CD4-positive, CD25-positive, alpha-beta regulatory T cell (primary cell): ENCODE results near the gene ZNF808. TPM values are rescaled to one million over a fixed set of nuclear protein-coding genes. Genes with fewer than 3 reads are reported as not detected.
A peak's percentile ranks its signal among the peaks of the same experiment; 100 is the strongest.
"Not testable (repeated sequence)": the region's sequence is repeated elsewhere in the genome, so short reads cannot be mapped to it uniquely, and the experiment has no call there.

Experiments
- ATAC-seq, 2 donors: fragments of 150-1000 bp; cut with Tn5 transposase; one replicate each; pipeline ENCODE4 v1.10.0; 2021; ENCODE audit warnings: low read depth in 2 of 2, moderate number of reproducible peaks in 2 of 2, moderate library complexity in 1 of 2
- DNase-seq, 3 donors: peaks; one replicate each; pipeline versions ENCODE4 v3.0.0 to v3.0.0-alpha.2; 2012 to 2022; ENCODE audit warnings: mixed read lengths in 1 of 3
- H3K27ac ChIP-seq: one replicate; pipeline ENCODE4 v1.7.0; 2013; ENCODE audit warnings: mild to moderate bottlenecking, low read length; ENCODE audit not compliant: insufficient read depth, poor library complexity, severe bottlenecking
- H3K27me3 ChIP-seq: one replicate; pipeline ENCODE4 v1.7.0; 2013; ENCODE audit warnings: low read length; ENCODE audit not compliant: control insufficient read depth, insufficient read depth
- H3K36me3 ChIP-seq: one replicate; pipeline ENCODE4 v1.7.0; 2013; ENCODE audit warnings: mild to moderate bottlenecking, low read length, moderate library complexity; ENCODE audit not compliant: control insufficient read depth, insufficient read depth
- H3K4me1 ChIP-seq: 2 replicates; pipeline ENCODE4 v1.7.0; 2013; ENCODE audit warnings: mild to moderate bottlenecking, low read length; ENCODE audit not compliant: insufficient read depth, control insufficient read depth, poor library complexity, severe bottlenecking
- H3K4me3 ChIP-seq: one replicate; pipeline ENCODE4 v1.7.0; 2013; ENCODE audit warnings: low read depth, mild to moderate bottlenecking, low read length, moderate library complexity
- H3K9me3 ChIP-seq, 2 experiments: 1 replicate in 1 of 2; 2 replicates in 1 of 2; pipeline ENCODE4 v1.7.0; 2013; ENCODE audit warnings: low read length in 2 of 2, mild to moderate bottlenecking in 1 of 2, moderate library complexity in 1 of 2; ENCODE audit not compliant: control insufficient read depth in 2 of 2
- H3K27ac Mint-ChIP-seq, 3 donors: one replicate each; pipeline ENCODE4 v1.8.0; 2020 to 2022; ENCODE audit warnings: mild to moderate bottlenecking in 3 of 3, mixed read lengths in 3 of 3, moderate library complexity in 2 of 3
- H3K27me3 Mint-ChIP-seq: one replicate; pipeline ENCODE4 v1.8.0; 2022; ENCODE audit warnings: mild to moderate bottlenecking, mixed read lengths
- H3K36me3 Mint-ChIP-seq: one replicate; pipeline ENCODE4 v1.8.0; 2020; ENCODE audit warnings: mixed read lengths
- H3K4me1 Mint-ChIP-seq, 4 donors: one replicate each; pipeline ENCODE4 v1.8.0; 2020 to 2022; ENCODE audit warnings: mixed read lengths in 4 of 4, mild to moderate bottlenecking in 1 of 4
- H3K4me3 Mint-ChIP-seq, 4 donors: one replicate each; pipeline ENCODE4 v1.8.0; 2020 to 2022; ENCODE audit warnings: mild to moderate bottlenecking in 4 of 4, mixed read lengths in 4 of 4, moderate library complexity in 3 of 4
- H3K9me3 Mint-ChIP-seq, 7 donors: one replicate each; pipeline ENCODE4 v1.8.0; 2020 to 2022; ENCODE audit warnings: mixed read lengths in 7 of 7, mild to moderate bottlenecking in 3 of 7, moderate library complexity in 2 of 7
- polyA plus RNA-seq, 4 donors: library from polyadenylated mRNA; unstranded; fragments of 300-500 nt; fragmentation: Illumina TruSeq; gene quantifications; one replicate each; pipeline ENCODE4 v1.2.3, GENCODE V29; 2021
- total RNA-seq: library from RNA; stranded (reverse); gene quantifications from one replicate; pipeline ENCODE4 v1.2.3, GENCODE V29; 2022

The ZNF808 gene
- total RNA-seq (19.3 TPM), polyA plus RNA-seq (10 to 100 TPM in 1 of 4 donors, 1 to 10 TPM in 3; 7.2 to 11.5 (median 7.4) TPM)

GRCh38 chr19:52527134-52527955, at the start of gene ZNF808:
TSS of gene ZNF808 (plus strand) at chr19:52527668. CDS start at chr19:52543285, 15,617 bp downstream.
- ATAC-seq (peak; percentile 95 to 96), DNase-seq (peak; percentile 91 to 96 (median 92))
- H3K9me3 Mint-ChIP-seq, result peaks cover 0 to 9% (median 5%) of the 10 kb centered on the region in 7 donors
- H3K4me3 Mint-ChIP-seq, result peak within 1 kb of the TSS; percentile 94 to 99 (median 98)
- peaks cover 4% of the 10 kb centered on the region for H3K36me3 Mint-ChIP-seq
- peak within 1 kb of the TSS; percentile 91 for H3K4me3 ChIP-seq
- H3K4me1 Mint-ChIP-seq, result peaks cover 13 to 35% (median 21%) of the 10 kb centered on the region in 4 donors
- peak within 1 kb of the TSS; percentile 85 for H3K27ac ChIP-seq
- H3K27ac Mint-ChIP-seq, result peak within 1 kb of the TSS; percentile 68 to 98 (median 98)
- H3K9me3 ChIP-seq, result peaks cover 0 to 5% of the 10 kb centered on the region in 2 experiments
- no peaks in the 10 kb centered on the region for H3K27me3 Mint-ChIP-seq
- no peaks in the 10 kb centered on the region for H3K36me3 ChIP-seq
- peaks cover 15% of the 10 kb centered on the region for H3K4me1 ChIP-seq
- H3K27me3 ChIP-seq, result no peaks in the 10 kb centered on the region

- H3K27ac ChIP-seq, H3K27me3 ChIP-seq, H3K4me1 ChIP-seq, DNase-seq, H3K4me3 Mint-ChIP-seq, H3K27ac Mint-ChIP-seq, H3K4me1 Mint-ChIP-seq, ATAC-seq, H3K27me3 Mint-ChIP-seq, H3K4me3 ChIP-seq, H3K36me3 ChIP-seq: not testable (repeated sequence)
- H3K9me3 Mint-ChIP-seq, result peaks cover 0 to 67% (median 20%) of the 10 kb centered on the region in 7 donors
- peaks cover 13% of the 10 kb centered on the region for H3K36me3 Mint-ChIP-seq
- peaks cover 15 to 70% of the 10 kb centered on the region in 2 experiments for H3K9me3 ChIP-seq
Measured at GRCh38 chr19:52484111-52484743, 43.2 kb upstream of the ZNF808 start.

GRCh38 chr19:52485064-52485463, 42.4 kb upstream of the ZNF808 start:
- not testable (repeated sequence) for H3K27ac Mint-ChIP-seq, H3K4me1 Mint-ChIP-seq, ATAC-seq, H3K4me3 Mint-ChIP-seq, H3K4me3 ChIP-seq, DNase-seq, H3K27ac ChIP-seq, H3K27me3 Mint-ChIP-seq, H3K36me3 ChIP-seq, H3K4me1 ChIP-seq, H3K27me3 ChIP-seq
- Mint-ChIP-seq H3K9me3 (peaks cover 0 to 68% (median 22%) of the 10 kb centered on the region in 7 donors), H3K36me3 (peaks cover 13% of the 10 kb centered on the region)
- peaks cover 14 to 67% of the 10 kb centered on the region in 2 experiments for H3K9me3 ChIP-seq

- not testable (repeated sequence) for DNase-seq, H3K27ac Mint-ChIP-seq, H3K36me3 ChIP-seq, H3K27me3 ChIP-seq, H3K4me3 ChIP-seq, H3K27ac ChIP-seq, H3K4me1 Mint-ChIP-seq, ATAC-seq, H3K4me1 ChIP-seq, H3K27me3 Mint-ChIP-seq
- H3K9me3 Mint-ChIP-seq, result peaks cover 0 to 67% (median 22%) of the 10 kb centered on the region in 7 donors
- H3K4me3 Mint-ChIP-seq, result peak overlapping the region in 1 of 4 donors; percentile 16
- peaks cover 13% of the 10 kb centered on the region for H3K36me3 Mint-ChIP-seq
- peaks cover 13 to 62% of the 10 kb centered on the region in 2 experiments for H3K9me3 ChIP-seq
Measured at GRCh38 chr19:52485561-52486240, 41.8 kb upstream of the ZNF808 start.

- Mint-ChIP-seq H3K36me3 (peaks cover 11% of the 10 kb centered on the region), H3K27ac (no peak overlapping the region), H3K4me3 (no peak overlapping the region), H3K27me3 (no peaks in the 10 kb centered on the region), H3K9me3 (peaks cover 0 to 60% (median 22%) of the 10 kb centered on the region in 7 donors), H3K4me1 (no peaks in the 10 kb centered on the region)
- Histone ChIP-seq H3K4me1 (no peaks in the 10 kb centered on the region), H3K27ac (no peak overlapping the region), H3K36me3 (no peaks in the 10 kb centered on the region), H3K4me3 (no peak overlapping the region), H3K27me3 (no peaks in the 10 kb centered on the region), H3K9me3 (peaks cover 2 to 33% of the 10 kb centered on the region in 2 experiments)
- DNase-seq (peak in 1 of 3 donors; percentile 14), ATAC-seq (no peak)
Measured at GRCh38 chr19:52492201-52492993, 35.1 kb upstream of the ZNF808 start.

GRCh38 chr19:52492994-52493470, 34.4 kb upstream of the ZNF808 start:
- Mint-ChIP-seq H3K4me1 (no peaks in the 10 kb centered on the region), H3K27me3 (no peaks in the 10 kb centered on the region), H3K36me3 (peaks cover 11% of the 10 kb centered on the region), H3K9me3 (peaks cover 0 to 66% (median 22%) of the 10 kb centered on the region in 7 donors), H3K27ac (peak overlapping the region in 1 of 3 donors; percentile 93), H3K4me3 (peak overlapping the region in 1 of 4 donors; percentile 52)
- no peaks in the 10 kb centered on the region for H3K4me1 ChIP-seq
- no peak for ATAC-seq
- DNase-seq, result no peak
- H3K4me3 ChIP-seq, result no peak overlapping the region
- peaks cover 2 to 33% of the 10 kb centered on the region in 2 experiments for H3K9me3 ChIP-seq
- H3K36me3 ChIP-seq, result no peaks in the 10 kb centered on the region
- no peak overlapping the region for H3K27ac ChIP-seq
- H3K27me3 ChIP-seq, result no peaks in the 10 kb centered on the region

- no peak overlapping the region for H3K27ac Mint-ChIP-seq
- Histone ChIP-seq H3K27me3 (no peaks in the 10 kb centered on the region), H3K4me3 (no peak overlapping the region), H3K9me3 (peaks cover 8 to 38% of the 10 kb centered on the region in 2 experiments), H3K4me1 (no peaks in the 10 kb centered on the region), H3K27ac (no peak overlapping the region), H3K36me3 (no peaks in the 10 kb centered on the region)
- H3K4me3 Mint-ChIP-seq, result no peak overlapping the region
- no peaks in the 10 kb centered on the region for H3K27me3 Mint-ChIP-seq
- no peak for ATAC-seq
- no peak for DNase-seq
- peaks cover 0 to 71% (median 24%) of the 10 kb centered on the region in 7 donors for H3K9me3 Mint-ChIP-seq
- no peaks in the 10 kb centered on the region for H3K4me1 Mint-ChIP-seq
- peaks cover 14% of the 10 kb centered on the region for H3K36me3 Mint-ChIP-seq
Measured at GRCh38 chr19:52494518-52494917, 33.0 kb upstream of the ZNF808 start.
